Activated gamma-delta T cell treated with anti-CD3 and anti-CD28 coated beads, Interleukin-2, amount 50 U/mL, for 16 hours (primary cell): ENCODE measurements around the gene NPW.
A peak's percentile ranks its signal among the peaks of the same experiment; 100 is the strongest.

Source experiments
- DNase-seq: peaks from one replicate; pipeline ENCODE4 v3.0.0-alpha.2; 2020; ENCODE audit warnings: low read depth

NPW gene

GRCh38 chr16:1984347-1985225 lies 35.0 kb upstream of the NPW start:
- DNase-seq, result no peak

- DNase-seq, result no peak
Measured at GRCh38 chr16:1985466-1986150, 34.0 kb upstream of the NPW start.

- DNase-seq, result no peak
Measured at GRCh38 chr16:1987198-1987597, 32.4 kb upstream of the NPW start.

GRCh38 chr16:1989209-1990100 lies 30.1 kb upstream of the NPW start, which contains the start of gene SYNGR3:
Gene SYNGR3, plus strand, starts transcription at chr16:1989970. Its CDS starts 133 bp downstream, at chr16:1990103.
- DNase-seq, result no peak

GRCh38 chr16:1990101-1990350 lies 29.6 kb upstream of the NPW start:
- DNase-seq, result no peak

- DNase-seq, result no peak
Measured at GRCh38 chr16:1990351-1991134, 29.0 kb upstream of the NPW start.

GRCh38 chr16:1991135-1991551 lies 28.4 kb upstream of the NPW start:
- DNase-seq, result no peak

- no peak for DNase-seq
Measured at GRCh38 chr16:1991588-1991947, 28.0 kb upstream of the NPW start.

- DNase-seq, result peak; percentile 97
Measured at GRCh38 chr16:1991948-1992703, 27.5 kb upstream of the NPW start.

GRCh38 chr16:1992704-1993317 lies 26.8 kb upstream of the NPW start:
- no peak for DNase-seq

- DNase-seq, result no peak
Measured at GRCh38 chr16:1993731-1994131, 25.9 kb upstream of the NPW start.

- DNase-seq, result no peak
Measured at GRCh38 chr16:1997494-1998359, 21.9 kb upstream of the NPW start.

- no peak for DNase-seq
Measured at GRCh38 chr16:1998360-1998835, 21.2 kb upstream of the NPW start.

GRCh38 chr16:1998852-1999801 lies 20.5 kb upstream of the NPW start:
- DNase-seq, result no peak

- no peak for DNase-seq
Measured at GRCh38 chr16:1999866-2000514, 19.6 kb upstream of the NPW start.

GRCh38 chr16:2001035-2001434 lies 18.6 kb upstream of the NPW start:
- DNase-seq, result no peak

GRCh38 chr16:2001456-2002355 lies 17.9 kb upstream of the NPW start:
- no peak for DNase-seq
